K562 (cell line): ENCODE data around the gene TSTD1. TPM values are rescaled to one million over a fixed set of nuclear protein-coding genes. Genes with fewer than 3 reads are reported as not detected.

Experiments
- DACH1 ChIP-seq: fragments of 450-650 bp; IDR thresholded peaks from 2 replicates; pipeline ENCODE4 v1.6.1; 2018; ENCODE audit not compliant: partially characterized antibody
- HDAC1 ChIP-seq, 2 experiments: fragments of 450-650 bp; IDR thresholded peaks; 2 replicates each; pipeline ENCODE4 v1.6.1; 2016 to 2017; ENCODE audit warnings: inconsistent platforms in 1 of 2, mild to moderate bottlenecking in 1 of 2, moderate library complexity in 1 of 2
- HSF4 ChIP-seq: fragments of 250-450 bp; sonication (Bioruptor Pico); IDR thresholded peaks from 2 replicates; pipeline ENCODE4 v2.1.2; 2022; ENCODE audit warnings: mild to moderate bottlenecking, moderate library complexity, borderline replicate concordance
- KAT2B ChIP-seq: IDR thresholded peaks from one replicate; pipeline ENCODE4 v1.6.1; 2012; ENCODE audit warnings: low read depth, mild to moderate bottlenecking, control low read depth, inconsistent platforms, low read length, moderate library complexity
- KDM1A ChIP-seq, 2 experiments: fragments of 450-650 bp; IDR thresholded peaks; 2 replicates each; pipeline ENCODE4 v1.6.1; 2016; ENCODE audit warnings: mild to moderate bottlenecking in 2 of 2
- LCOR ChIP-seq: sonication (generic); formaldehyde crosslinking; IDR thresholded peaks from 2 replicates; pipeline ENCODE4 v1.8.0; 2022; ENCODE audit warnings: mild to moderate bottlenecking, missing genetic modification reagents
- NFIC ChIP-seq: fragments of 450-650 bp; IDR thresholded peaks from 2 replicates; pipeline ENCODE4 v1.6.1; 2017; ENCODE audit warnings: mild to moderate bottlenecking, inconsistent platforms
- NR3C1 ChIP-seq: sonication (generic); formaldehyde crosslinking; IDR thresholded peaks from 2 replicates; pipeline ENCODE4 v1.8.1; 2022; ENCODE audit warnings: missing genetic modification reagents
- RUNX1 ChIP-seq: sonication (generic); IDR thresholded peaks from 2 replicates; pipeline ENCODE4 v1.6.1; 2016; ENCODE audit warnings: antibody characterized with exemption, low read depth
- SAFB2 ChIP-seq: fragments of 200-400 bp; formaldehyde crosslinking; IDR thresholded peaks from 2 replicates; pipeline ENCODE4 v1.6.1; 2018; ENCODE audit warnings: borderline replicate concordance, low read length, low read depth, moderate library complexity; ENCODE audit not compliant: severe bottlenecking
- ZBTB7A ChIP-seq: IDR thresholded peaks from 2 replicates; pipeline ENCODE4 v1.6.1; 2011; ENCODE audit warnings: low read depth, mild to moderate bottlenecking, low read length, moderate library complexity, borderline replicate concordance; ENCODE audit not compliant: control insufficient read depth
- ZNF263 ChIP-seq: sonication (generic); formaldehyde crosslinking; IDR thresholded peaks from 2 replicates; pipeline ENCODE4 v1.8.0; 2022; ENCODE audit warnings: mild to moderate bottlenecking, missing genetic modification reagents, borderline replicate concordance
- polyA plus RNA-seq, 8 experiments: library from polyadenylated mRNA; depleted of rRNA in 4 of 8; stranded (reverse) in 5 of 8; unstranded in 3 of 8; fragments of >200 nt; fragmentation: Nextera tagmentation in 2 of 8; fragmentation: Illumina TruSeq in 1 of 8; extraction: Ambion mirVana in 2 of 8; extraction: Trizol in 1 of 8; gene quantifications; 2 replicates each; pipeline versions ENCODE4 v1.2.1 to v1.2.3, GENCODE V29; 2011 to 2014; ENCODE audit warnings: inconsistent platforms in 1 of 8, missing spikeins in 1 of 8
- total RNA-seq, 7 experiments: library from RNA; depleted of rRNA in 6 of 7; stranded (reverse); fragments of >200 nt in 6 of 7; fragmentation: Illumina TruSeq in 2 of 7; extraction: Trizol in 2 of 7; gene quantifications; 2 replicates each; pipeline versions ENCODE4 v1.2.1 to v1.2.3, GENCODE V29; 2011 to 2021; ENCODE audit warnings: low replicate concordance in 1 of 7
- TF ChIP-seq, protein P1 (sequence below): conservative IDR thresholded peaks from 2 replicates; pipeline ENCODE4 v1.6.1; 2011; ENCODE audit warnings: low read depth, mild to moderate bottlenecking, low read length; ENCODE audit not compliant: control insufficient read depth
- TF ChIP-seq, protein P2 (sequence below): fragments of 450-650 bp; IDR thresholded peaks from 2 replicates; pipeline ENCODE4 v1.6.1; 2014; ENCODE audit warnings: low read depth, mild to moderate bottlenecking, moderate library complexity, borderline replicate concordance
- TF ChIP-seq, protein P3 (sequence below): sonication (generic); formaldehyde crosslinking; IDR thresholded peaks from 2 replicates; pipeline ENCODE4 v1.8.0; 2022; ENCODE audit warnings: mild to moderate bottlenecking, missing genetic modification reagents
- TF ChIP-seq, protein P4 (sequence below): sonication (generic); formaldehyde crosslinking; IDR thresholded peaks from 2 replicates; pipeline ENCODE4 v1.8.0; 2022; ENCODE audit warnings: mild to moderate bottlenecking, missing genetic modification reagents
- TF ChIP-seq, protein P5 (sequence below): fragments of 450-650 bp; formaldehyde crosslinking; IDR thresholded peaks from 2 replicates; pipeline ENCODE4 v1.4.0; 2020; ENCODE audit warnings: mild to moderate bottlenecking, moderate library complexity

The TSTD1 gene
- total and polyA plus RNA-seq, 9 of the 15 experiments (the other 6 are each of a cell fraction or from before 2014, with no cell fraction given), result 0.23 to 0.53 TPM; not detected in 7

DNA sequence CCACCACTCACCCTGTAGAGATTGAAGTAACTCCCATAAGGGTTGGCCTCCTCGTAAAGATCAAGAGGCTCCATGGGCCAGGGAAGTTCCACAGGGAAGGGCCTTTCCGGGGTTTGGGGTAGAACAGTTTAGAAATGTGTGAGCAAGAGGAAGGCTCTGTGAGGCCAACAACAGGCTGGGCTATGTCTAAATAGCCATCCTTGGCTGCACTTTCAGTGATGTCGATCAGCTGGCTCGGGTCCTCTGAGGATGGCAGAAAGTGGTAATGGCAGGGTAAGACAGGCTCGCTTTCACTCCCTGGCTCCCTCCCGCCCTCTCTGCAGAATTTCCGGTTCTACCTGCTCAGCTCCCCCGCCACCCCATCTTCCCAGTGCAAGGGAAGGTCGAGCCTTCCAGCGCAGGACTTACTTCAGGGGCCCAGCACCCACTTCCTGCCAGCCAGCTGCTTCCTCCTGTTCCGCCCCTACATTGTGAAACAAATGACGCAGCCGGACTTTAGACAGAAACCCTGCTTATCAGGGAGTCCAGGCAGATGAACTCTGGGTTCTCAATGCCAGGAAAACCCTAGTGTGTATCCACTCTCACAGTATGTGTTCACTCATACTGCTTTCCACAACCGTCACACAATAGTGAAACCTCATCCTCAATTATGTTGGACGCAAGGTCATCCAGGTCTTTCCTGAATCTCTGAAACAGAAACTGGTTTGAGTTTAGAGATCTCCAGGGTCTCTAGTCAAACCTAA, 25.1 kb downstream of the TSTD1 start (continued):
- TF ChIP-seq, protein P1, sequence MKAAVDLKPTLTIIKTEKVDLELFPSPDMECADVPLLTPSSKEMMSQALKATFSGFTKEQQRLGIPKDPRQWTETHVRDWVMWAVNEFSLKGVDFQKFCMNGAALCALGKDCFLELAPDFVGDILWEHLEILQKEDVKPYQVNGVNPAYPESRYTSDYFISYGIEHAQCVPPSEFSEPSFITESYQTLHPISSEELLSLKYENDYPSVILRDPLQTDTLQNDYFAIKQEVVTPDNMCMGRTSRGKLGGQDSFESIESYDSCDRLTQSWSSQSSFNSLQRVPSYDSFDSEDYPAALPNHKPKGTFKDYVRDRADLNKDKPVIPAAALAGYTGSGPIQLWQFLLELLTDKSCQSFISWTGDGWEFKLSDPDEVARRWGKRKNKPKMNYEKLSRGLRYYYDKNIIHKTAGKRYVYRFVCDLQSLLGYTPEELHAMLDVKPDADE, result peak; percentile 94
- TF ChIP-seq, protein P2, sequence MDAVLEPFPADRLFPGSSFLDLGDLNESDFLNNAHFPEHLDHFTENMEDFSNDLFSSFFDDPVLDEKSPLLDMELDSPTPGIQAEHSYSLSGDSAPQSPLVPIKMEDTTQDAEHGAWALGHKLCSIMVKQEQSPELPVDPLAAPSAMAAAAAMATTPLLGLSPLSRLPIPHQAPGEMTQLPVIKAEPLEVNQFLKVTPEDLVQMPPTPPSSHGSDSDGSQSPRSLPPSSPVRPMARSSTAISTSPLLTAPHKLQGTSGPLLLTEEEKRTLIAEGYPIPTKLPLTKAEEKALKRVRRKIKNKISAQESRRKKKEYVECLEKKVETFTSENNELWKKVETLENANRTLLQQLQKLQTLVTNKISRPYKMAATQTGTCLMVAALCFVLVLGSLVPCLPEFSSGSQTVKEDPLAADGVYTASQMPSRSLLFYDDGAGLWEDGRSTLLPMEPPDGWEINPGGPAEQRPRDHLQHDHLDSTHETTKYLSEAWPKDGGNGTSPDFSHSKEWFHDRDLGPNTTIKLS, result peak; percentile 47; the same call in 1 of the 2 replicates
- no peak for TF ChIP-seq ZNF263 (CRISPR knock-in tag)
- peak; percentile 73; the same call in 1 of the 2 replicates for TF ChIP-seq LCOR (CRISPR knock-in tag)
- TF ChIP-seq, protein P3, sequence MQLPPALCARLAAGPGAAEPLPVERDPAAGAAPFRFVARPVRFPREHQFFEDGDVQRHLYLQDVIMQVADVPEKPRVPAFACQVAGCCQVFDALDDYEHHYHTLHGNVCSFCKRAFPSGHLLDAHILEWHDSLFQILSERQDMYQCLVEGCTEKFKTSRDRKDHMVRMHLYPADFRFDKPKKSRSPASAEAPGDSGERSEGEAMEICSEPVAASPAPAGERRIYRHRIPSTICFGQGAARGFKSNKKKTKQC (CRISPR knock-in tag), result no peak
- TF ChIP-seq, protein P4, sequence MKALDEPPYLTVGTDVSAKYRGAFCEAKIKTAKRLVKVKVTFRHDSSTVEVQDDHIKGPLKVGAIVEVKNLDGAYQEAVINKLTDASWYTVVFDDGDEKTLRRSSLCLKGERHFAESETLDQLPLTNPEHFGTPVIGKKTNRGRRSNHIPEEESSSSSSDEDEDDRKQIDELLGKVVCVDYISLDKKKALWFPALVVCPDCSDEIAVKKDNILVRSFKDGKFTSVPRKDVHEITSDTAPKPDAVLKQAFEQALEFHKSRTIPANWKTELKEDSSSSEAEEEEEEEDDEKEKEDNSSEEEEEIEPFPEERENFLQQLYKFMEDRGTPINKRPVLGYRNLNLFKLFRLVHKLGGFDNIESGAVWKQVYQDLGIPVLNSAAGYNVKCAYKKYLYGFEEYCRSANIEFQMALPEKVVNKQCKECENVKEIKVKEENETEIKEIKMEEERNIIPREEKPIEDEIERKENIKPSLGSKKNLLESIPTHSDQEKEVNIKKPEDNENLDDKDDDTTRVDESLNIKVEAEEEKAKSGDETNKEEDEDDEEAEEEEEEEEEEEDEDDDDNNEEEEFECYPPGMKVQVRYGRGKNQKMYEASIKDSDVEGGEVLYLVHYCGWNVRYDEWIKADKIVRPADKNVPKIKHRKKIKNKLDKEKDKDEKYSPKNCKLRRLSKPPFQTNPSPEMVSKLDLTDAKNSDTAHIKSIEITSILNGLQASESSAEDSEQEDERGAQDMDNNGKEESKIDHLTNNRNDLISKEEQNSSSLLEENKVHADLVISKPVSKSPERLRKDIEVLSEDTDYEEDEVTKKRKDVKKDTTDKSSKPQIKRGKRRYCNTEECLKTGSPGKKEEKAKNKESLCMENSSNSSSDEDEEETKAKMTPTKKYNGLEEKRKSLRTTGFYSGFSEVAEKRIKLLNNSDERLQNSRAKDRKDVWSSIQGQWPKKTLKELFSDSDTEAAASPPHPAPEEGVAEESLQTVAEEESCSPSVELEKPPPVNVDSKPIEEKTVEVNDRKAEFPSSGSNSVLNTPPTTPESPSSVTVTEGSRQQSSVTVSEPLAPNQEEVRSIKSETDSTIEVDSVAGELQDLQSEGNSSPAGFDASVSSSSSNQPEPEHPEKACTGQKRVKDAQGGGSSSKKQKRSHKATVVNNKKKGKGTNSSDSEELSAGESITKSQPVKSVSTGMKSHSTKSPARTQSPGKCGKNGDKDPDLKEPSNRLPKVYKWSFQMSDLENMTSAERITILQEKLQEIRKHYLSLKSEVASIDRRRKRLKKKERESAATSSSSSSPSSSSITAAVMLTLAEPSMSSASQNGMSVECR (CRISPR knock-in tag), result peak; percentile 85
- no peak for TF ChIP-seq HSF4 (CRISPR knock-in tag)
- TF ChIP-seq DACH1, result peak; percentile 96
- peak in 1 of 2 experiments; percentile 87; a peak in 2 of 4 replicates for TF ChIP-seq HDAC1 (IDR thresholded peaks at IDR 0.05)
- peak; percentile 70; the same call in 1 of the 2 replicates for TF ChIP-seq ZBTB7A
- peak; percentile 76 to 84 for TF ChIP-seq KDM1A (IDR thresholded peaks at IDR 0.05)
- TF ChIP-seq SAFB2, result no peak
- TF ChIP-seq NFIC, result peak; percentile 85
- TF ChIP-seq, protein P5, sequence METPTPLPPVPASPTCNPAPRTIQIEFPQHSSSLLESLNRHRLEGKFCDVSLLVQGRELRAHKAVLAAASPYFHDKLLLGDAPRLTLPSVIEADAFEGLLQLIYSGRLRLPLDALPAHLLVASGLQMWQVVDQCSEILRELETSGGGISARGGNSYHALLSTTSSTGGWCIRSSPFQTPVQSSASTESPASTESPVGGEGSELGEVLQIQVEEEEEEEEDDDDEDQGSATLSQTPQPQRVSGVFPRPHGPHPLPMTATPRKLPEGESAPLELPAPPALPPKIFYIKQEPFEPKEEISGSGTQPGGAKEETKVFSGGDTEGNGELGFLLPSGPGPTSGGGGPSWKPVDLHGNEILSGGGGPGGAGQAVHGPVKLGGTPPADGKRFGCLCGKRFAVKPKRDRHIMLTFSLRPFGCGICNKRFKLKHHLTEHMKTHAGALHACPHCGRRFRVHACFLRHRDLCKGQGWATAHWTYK (CRISPR knock-in tag), result peak; percentile 74
- 0 out of 2 replicates have a peak, but pooled peaks have one; percentile 71 for TF ChIP-seq RUNX1
- no peak for TF ChIP-seq KAT2B
- TF ChIP-seq NR3C1 (CRISPR knock-in tag), result no peak
